Loucy (cell line): Measurements from ENCODE around the gene LIN28A.

Source experiments
- H2AFZ ChIP-seq: fragments of 200-600 bp; sonication (generic); 2 replicates; pipeline ENCODE4 v1.6.0; 2016; ENCODE audit warnings: antibody characterized with exemption, mild to moderate bottlenecking, low read length, moderate library complexity
- H3F3A ChIP-seq: fragments of 200-600 bp; 2 replicates; pipeline ENCODE4 v1.6.0; 2016; ENCODE audit warnings: antibody characterized with exemption, low read depth, mild to moderate bottlenecking
- H3K27me3 ChIP-seq: fragments of 200-600 bp; sonication (generic); 2 replicates; pipeline ENCODE4 v1.6.1; 2014; ENCODE audit warnings: low read length, mild to moderate bottlenecking; ENCODE audit not compliant: insufficient read depth, poor library complexity, severe bottlenecking
- H3K36me3 ChIP-seq: fragments of 200-600 bp; sonication (generic); 2 replicates; pipeline ENCODE4 v1.6.1; 2016; ENCODE audit warnings: low read length; ENCODE audit not compliant: insufficient read depth
- H3K4me1 ChIP-seq: fragments of 200-600 bp; sonication (generic); 2 replicates; pipeline ENCODE4 v1.5.1; 2014; ENCODE audit warnings: low read length, mild to moderate bottlenecking; ENCODE audit not compliant: insufficient read depth, poor library complexity, severe bottlenecking
- H3K4me2 ChIP-seq: fragments of 200-600 bp; sonication (generic); 2 replicates; pipeline ENCODE4 v1.6.0; 2014; ENCODE audit warnings: antibody characterized with exemption, low read length, low read depth, mild to moderate bottlenecking; ENCODE audit not compliant: poor library complexity, severe bottlenecking
- H3K4me3 ChIP-seq: fragments of 200-600 bp; sonication (generic); 2 replicates; pipeline ENCODE4 v1.5.1; 2014; ENCODE audit warnings: low read length, mild to moderate bottlenecking, mixed read lengths; ENCODE audit not compliant: poor library complexity, severe bottlenecking
- H3K79me2 ChIP-seq: fragments of 200-600 bp; sonication (generic); 2 replicates; pipeline ENCODE4 v1.6.1; 2014; ENCODE audit warnings: low read length; ENCODE audit not compliant: insufficient read depth
- H3K9ac ChIP-seq: fragments of 200-600 bp; sonication (generic); 2 replicates; pipeline ENCODE4 v1.6.0; 2014; ENCODE audit warnings: mild to moderate bottlenecking, low read depth, low read length, moderate library complexity; ENCODE audit not compliant: poor library complexity, severe bottlenecking
- H3K9me2 ChIP-seq: fragments of 200-600 bp; sonication (generic); replicated peaks from 2 replicates; pipeline ENCODE4 v1.6.1; 2016; ENCODE audit warnings: low read depth, low read length, mixed read lengths
- H3K9me3 ChIP-seq: fragments of 200-600 bp; sonication (generic); 2 replicates; pipeline ENCODE4 v1.6.1; 2014; ENCODE audit warnings: mild to moderate bottlenecking, antibody characterized with exemption, low read length, low read depth; ENCODE audit not compliant: insufficient read depth
- H4K20me1 ChIP-seq: fragments of 200-600 bp; sonication (generic); 2 replicates; pipeline ENCODE4 v1.6.0; 2014; ENCODE audit warnings: antibody characterized with exemption, low read length, mild to moderate bottlenecking; ENCODE audit not compliant: insufficient read depth, poor library complexity, severe bottlenecking
- EZH2phosphoT487 ChIP-seq: fragments of 200-600 bp; IDR thresholded peaks from 2 replicates; pipeline ENCODE4 v1.6.1; 2018; ENCODE audit warnings: antibody characterized with exemption, mild to moderate bottlenecking, moderate library complexity, borderline replicate concordance
- TF ChIP-seq, protein P1 (sequence below): fragments of 200-600 bp; sonication (generic); conservative IDR thresholded peaks from 2 replicates; pipeline ENCODE4 v1.5.1; 2014; ENCODE audit warnings: mild to moderate bottlenecking, antibody characterized with exemption, low read length

The LIN28A gene

DNA sequence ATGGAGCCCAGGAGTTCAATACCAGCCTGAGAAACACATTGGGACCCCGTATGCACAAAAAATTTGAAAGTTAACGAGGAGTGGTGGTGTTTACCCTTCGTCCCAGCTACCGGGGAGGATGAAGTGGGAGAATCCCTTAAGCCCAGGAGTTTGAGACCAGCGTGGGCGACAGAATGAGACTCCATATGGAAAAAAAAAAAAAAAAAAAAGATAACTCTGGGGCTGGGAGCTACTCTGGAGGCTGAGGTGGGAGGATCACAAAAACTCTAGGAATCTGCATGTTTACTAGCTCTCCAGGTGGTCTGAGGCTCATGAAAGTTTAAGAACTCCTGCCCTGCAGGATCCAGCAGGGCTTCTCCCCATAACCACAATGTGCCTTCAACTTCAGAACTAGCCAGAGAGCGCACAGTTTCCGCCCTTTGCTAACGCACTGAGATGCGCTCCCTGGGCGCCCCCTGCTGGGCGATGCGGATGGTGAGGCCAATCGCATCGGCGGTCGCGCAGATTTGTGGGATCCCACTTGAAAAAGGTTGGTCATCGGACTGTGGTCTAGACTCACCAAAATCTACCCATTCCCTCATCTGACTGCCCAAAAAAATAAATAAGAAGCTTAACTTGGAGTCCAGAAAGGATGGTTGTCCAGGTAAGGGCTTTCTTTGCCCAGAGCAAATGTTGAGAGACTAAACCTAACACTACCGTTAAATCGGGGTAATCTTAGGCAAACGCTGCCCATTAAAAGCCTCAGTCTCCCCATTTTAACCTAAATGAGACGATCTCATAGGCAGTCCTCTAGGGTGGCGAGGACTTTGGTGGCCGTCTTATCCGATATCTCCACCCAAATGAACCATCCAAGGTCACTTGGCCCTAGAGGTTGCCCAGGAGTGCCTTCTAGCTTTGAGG lies 46.8 kb upstream of the LIN28A start:
- peak overlapping the region; percentile 46 for H3K4me2 ChIP-seq
- TF ChIP-seq, protein P1, sequence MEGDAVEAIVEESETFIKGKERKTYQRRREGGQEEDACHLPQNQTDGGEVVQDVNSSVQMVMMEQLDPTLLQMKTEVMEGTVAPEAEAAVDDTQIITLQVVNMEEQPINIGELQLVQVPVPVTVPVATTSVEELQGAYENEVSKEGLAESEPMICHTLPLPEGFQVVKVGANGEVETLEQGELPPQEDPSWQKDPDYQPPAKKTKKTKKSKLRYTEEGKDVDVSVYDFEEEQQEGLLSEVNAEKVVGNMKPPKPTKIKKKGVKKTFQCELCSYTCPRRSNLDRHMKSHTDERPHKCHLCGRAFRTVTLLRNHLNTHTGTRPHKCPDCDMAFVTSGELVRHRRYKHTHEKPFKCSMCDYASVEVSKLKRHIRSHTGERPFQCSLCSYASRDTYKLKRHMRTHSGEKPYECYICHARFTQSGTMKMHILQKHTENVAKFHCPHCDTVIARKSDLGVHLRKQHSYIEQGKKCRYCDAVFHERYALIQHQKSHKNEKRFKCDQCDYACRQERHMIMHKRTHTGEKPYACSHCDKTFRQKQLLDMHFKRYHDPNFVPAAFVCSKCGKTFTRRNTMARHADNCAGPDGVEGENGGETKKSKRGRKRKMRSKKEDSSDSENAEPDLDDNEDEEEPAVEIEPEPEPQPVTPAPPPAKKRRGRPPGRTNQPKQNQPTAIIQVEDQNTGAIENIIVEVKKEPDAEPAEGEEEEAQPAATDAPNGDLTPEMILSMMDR = peak; percentile 96
- TF ChIP-seq EZH2phosphoT487 = no peak

DNA sequence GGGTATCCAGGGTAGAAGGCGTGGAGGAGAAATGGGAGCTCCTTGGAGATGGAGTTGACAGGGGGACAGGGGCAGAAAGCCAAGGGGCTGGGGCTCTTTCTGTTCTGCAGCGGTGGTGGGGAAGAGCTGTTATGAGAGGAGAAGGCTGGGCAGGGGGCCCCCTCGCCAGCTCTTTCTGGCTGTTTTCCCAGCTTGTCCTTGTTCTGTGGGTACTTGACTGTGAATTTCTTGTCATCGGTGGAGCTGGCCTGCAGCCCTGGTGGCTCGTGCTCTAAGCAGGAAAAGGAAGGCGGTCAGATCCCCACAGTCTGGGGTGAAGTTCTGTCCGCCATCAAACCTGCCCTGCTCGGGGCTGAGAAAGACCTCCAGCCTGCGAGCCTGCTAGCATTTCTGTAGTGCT lies 45.7 kb upstream of the LIN28A start:
- Histone ChIP-seq H3K27me3 (no peaks in the 10 kb centered on the region), H3K36me3 (no peaks in the 10 kb centered on the region)

More for the DNA sequence above, 46.8 kb upstream of the LIN28A start:
- no peak overlapping the region for H3K4me3 ChIP-seq
- H3F3A ChIP-seq = no peaks in the 10 kb centered on the region
- H3K9me3 ChIP-seq = no peaks in the 10 kb centered on the region
- H3K79me2 ChIP-seq = peaks cover 17% of the 10 kb centered on the region; the same call in 1 of the 2 replicates
- peaks cover 44% of the 10 kb centered on the region for H3K4me1 ChIP-seq
- no peaks in the 10 kb centered on the region for H4K20me1 ChIP-seq
- H2AFZ ChIP-seq = no peak overlapping the region
- no peaks in the 10 kb centered on the region for H3K9me2 ChIP-seq
- H3K27me3 ChIP-seq = no peaks in the 10 kb centered on the region
- no peaks in the 10 kb centered on the region for H3K36me3 ChIP-seq
- H3K9ac ChIP-seq = peak overlapping the region; percentile 43

DNA sequence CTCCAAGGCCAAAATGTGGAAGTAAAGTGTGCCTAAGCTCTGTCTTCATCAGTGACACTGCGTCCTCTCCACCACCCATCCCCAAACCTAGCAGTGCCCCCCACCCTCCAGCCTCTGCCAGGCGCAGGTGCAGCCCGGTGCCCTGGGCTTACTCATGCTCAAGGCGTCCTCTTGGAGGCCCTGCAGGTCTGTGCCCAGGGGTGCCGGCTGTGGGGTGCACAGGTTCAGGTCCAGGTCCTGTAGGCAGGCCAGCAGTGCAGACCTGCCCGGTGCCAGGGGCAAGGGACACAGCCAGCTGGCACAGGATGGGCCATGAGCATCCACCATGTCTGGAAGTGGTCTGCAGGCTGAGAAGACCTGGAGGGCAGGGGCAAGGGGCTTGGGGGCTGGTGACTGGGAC lies 43.2 kb upstream of the LIN28A start:
- TF ChIP-seq, protein P1 = no peak
- no peak for TF ChIP-seq EZH2phosphoT487
- Histone ChIP-seq H3K4me2 (peak overlapping the region; percentile 41), H3K9ac (no peak overlapping the region), H3K79me2 (peaks cover 32% of the 10 kb centered on the region), H3K27me3 (no peaks in the 10 kb centered on the region), H3K4me1 (peaks cover 64% of the 10 kb centered on the region), H3K4me3 (no peak overlapping the region), H2AFZ (no peak overlapping the region), H3K9me3 (no peaks in the 10 kb centered on the region), H3F3A (0 out of 2 replicates have a peak, but pooled peaks cover 3% of the 10 kb centered on the region), H3K9me2 (no peaks in the 10 kb centered on the region), H4K20me1 (no peaks in the 10 kb centered on the region), H3K36me3 (no peaks in the 10 kb centered on the region)

More for the DNA sequence above, 45.7 kb upstream of the LIN28A start:
- Histone ChIP-seq H3K4me3 (no peak overlapping the region), H4K20me1 (no peaks in the 10 kb centered on the region), H3F3A (no peaks in the 10 kb centered on the region), H3K9me3 (no peaks in the 10 kb centered on the region), H3K4me2 (peak overlapping the region; percentile 11), H3K9ac (no peak overlapping the region), H3K4me1 (peaks cover 48% of the 10 kb centered on the region), H3K79me2 (peaks cover 26% of the 10 kb centered on the region), H2AFZ (no peak overlapping the region), H3K9me2 (no peaks in the 10 kb centered on the region)
- TF ChIP-seq EZH2phosphoT487 = no peak
- TF ChIP-seq, protein P1 = no peak
